ENCODE data around the gene SVEP1.

The SVEP1 gene

GRCh38 chr9:110582156-110582555, 2.6 kb upstream of the SVEP1 start:
- Histone ChIP-seq H2AFZ (ENCODE audit: low read length) (no peak overlapping the region), H3K4me1 (ENCODE audit: insufficient read depth, low read length, severe bottlenecking) (no peaks in the 10 kb centered on the region), H3K27ac (ENCODE audit: low read depth, low read length, poor library complexity, severe bottlenecking) (no peak overlapping the region), H3K9me3 (ENCODE audit: low read length) (no peaks in the 10 kb centered on the region), H3F3A (ENCODE audit: insufficient read depth, low read length) (no peaks in the 10 kb centered on the region), H4K20me1 (ENCODE audit: insufficient read depth, low read length) (no peaks in the 10 kb centered on the region), H3K79me2 (ENCODE audit: insufficient read depth, low read length) (no peaks in the 10 kb centered on the region), H3K4me2 (ENCODE audit: low read length) (no peak overlapping the region), H3K27me3 (ENCODE audit: insufficient read depth, low read length) (no peaks in the 10 kb centered on the region), H3K4me3 (ENCODE audit: low read depth, low read length, poor library complexity, severe bottlenecking) (no peak overlapping the region), H3K36me3 (ENCODE audit: insufficient read depth, low read length) (no peaks in the 10 kb centered on the region), H3K9me2 (ENCODE audit: low read depth, low read length) (no peaks in the 10 kb centered on the region), H3K9ac (ENCODE audit: low read length) (no peak overlapping the region)
- TF ChIP-seq EZH2 (IDR thresholded peaks at IDR 0.05; ENCODE audit: borderline replicate concordance, low read length) = no peak
- TF ChIP-seq CTCF (IDR thresholded peaks at IDR 0.05; ENCODE audit: low read length) = no peak

- H3K4me1 ChIP-seq (ENCODE audit: insufficient read depth, low read length, severe bottlenecking) = no peaks in the 10 kb centered on the region
- no peak for TF ChIP-seq CTCF (IDR thresholded peaks at IDR 0.05; ENCODE audit: low read length)
- no peak for TF ChIP-seq EZH2 (IDR thresholded peaks at IDR 0.05; ENCODE audit: borderline replicate concordance, low read length)
- H3F3A ChIP-seq (ENCODE audit: insufficient read depth, low read length) = no peaks in the 10 kb centered on the region
- H3K27ac ChIP-seq (ENCODE audit: low read depth, low read length, poor library complexity, severe bottlenecking) = no peak overlapping the region
- H3K9me2 ChIP-seq (ENCODE audit: low read depth, low read length) = no peaks in the 10 kb centered on the region
- no peak overlapping the region for H3K4me3 ChIP-seq (ENCODE audit: low read depth, low read length, poor library complexity, severe bottlenecking)
- H4K20me1 ChIP-seq (ENCODE audit: insufficient read depth, low read length) = no peaks in the 10 kb centered on the region
- no peaks in the 10 kb centered on the region for H3K9me3 ChIP-seq (ENCODE audit: low read length)
- no peak overlapping the region for H2AFZ ChIP-seq (ENCODE audit: low read length)
- no peak overlapping the region for H3K4me2 ChIP-seq (ENCODE audit: low read length)
- H3K9ac ChIP-seq (ENCODE audit: low read length) = no peak overlapping the region
- H3K79me2 ChIP-seq (ENCODE audit: insufficient read depth, low read length) = no peaks in the 10 kb centered on the region
- H3K36me3 ChIP-seq (ENCODE audit: insufficient read depth, low read length) = no peaks in the 10 kb centered on the region
- no peaks in the 10 kb centered on the region for H3K27me3 ChIP-seq (ENCODE audit: insufficient read depth, low read length)
Measured at GRCh38 chr9:110580850-110581249, 1.3 kb upstream of the SVEP1 start.

DNA sequence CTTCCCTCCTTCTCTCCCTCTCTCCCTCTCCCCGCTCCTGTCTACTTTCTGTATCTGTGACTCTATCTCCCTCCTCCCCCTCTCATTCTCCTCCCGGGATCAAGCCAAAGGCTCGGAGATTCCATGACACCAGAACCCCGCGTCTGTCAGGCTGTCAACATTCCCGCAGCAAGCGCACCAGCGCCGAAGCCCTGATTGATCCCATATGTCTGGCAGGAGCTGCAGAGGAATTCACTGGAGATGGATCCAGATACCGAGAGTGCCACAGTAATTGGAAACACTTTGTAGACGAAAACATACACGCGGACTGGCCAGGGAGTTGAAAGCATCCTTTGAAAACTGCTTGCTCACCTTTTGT, 300 bp upstream of the SVEP1 start:
- Histone ChIP-seq H3K9me2 (ENCODE audit: low read depth, low read length) (no peaks in the 10 kb centered on the region), H3K27me3 (ENCODE audit: insufficient read depth, low read length) (no peaks in the 10 kb centered on the region), H3F3A (ENCODE audit: insufficient read depth, low read length) (no peaks in the 10 kb centered on the region), H3K27ac (ENCODE audit: low read depth, low read length, poor library complexity, severe bottlenecking) (no peak overlapping the region), H3K36me3 (ENCODE audit: insufficient read depth, low read length) (no peaks in the 10 kb centered on the region), H2AFZ (ENCODE audit: low read length) (no peak overlapping the region), H3K4me1 (ENCODE audit: insufficient read depth, low read length, severe bottlenecking) (no peaks in the 10 kb centered on the region), H3K9me3 (ENCODE audit: low read length) (no peaks in the 10 kb centered on the region), H3K4me3 (ENCODE audit: low read depth, low read length, poor library complexity, severe bottlenecking) (no peak overlapping the region), H3K9ac (ENCODE audit: low read length) (no peak overlapping the region), H3K4me2 (ENCODE audit: low read length) (no peak overlapping the region), H4K20me1 (ENCODE audit: insufficient read depth, low read length) (no peaks in the 10 kb centered on the region), H3K79me2 (ENCODE audit: insufficient read depth, low read length) (no peaks in the 10 kb centered on the region)
- TF ChIP-seq CTCF (IDR thresholded peaks at IDR 0.05; ENCODE audit: low read length) (no peak), EZH2 (IDR thresholded peaks at IDR 0.05; ENCODE audit: borderline replicate concordance, low read length) (no peak)

Measured in OCI-LY1 (cell line).